Adrenal gland (tissue), 12 donors: ENCODE measurements around the gene CRACR2B. TPM values are rescaled to one million over a fixed set of nuclear protein-coding genes. Genes with fewer than 3 reads are reported as not detected.

Experiments used
- DNase-seq, 7 donors: peaks; one replicate each; pipeline ENCODE4 v3.0.0-alpha.2; 2019 to 2020
- H3K27ac ChIP-seq, 5 donors: fragments of 200-600 bp; sonication (generic) in 4 of 5; 1 replicate in 3 of 5; 2 replicates in 2 of 5; pipeline versions ENCODE4 v1.5.1 to v1.8.0; 2016 to 2020; ENCODE audit warnings: mild to moderate bottlenecking in 1 of 5
- H3K27me3 ChIP-seq: fragments of 200-600 bp; 2 replicates; pipeline ENCODE4 v1.8.0; 2021
- H3K36me3 ChIP-seq, 2 donors: fragments of 200-600 bp; replicated peaks in 1 of 2; 1 replicate in 1 of 2; 2 replicates in 1 of 2; pipeline versions ENCODE4 v1.5.1 to v1.8.0; 2018 to 2022
- H3K4me1 ChIP-seq, 2 donors: fragments of 200-600 bp; replicated peaks in 1 of 2; 1 replicate in 1 of 2; 2 replicates in 1 of 2; pipeline versions ENCODE4 v1.5.1 to v1.8.0; 2018 to 2021
- H3K4me3 ChIP-seq, 4 donors: fragments of 200-600 bp; sonication (generic) in 3 of 4; one replicate each; pipeline ENCODE4 v1.5.1; 2016 to 2018
- H3K9me3 ChIP-seq, 3 donors: fragments of 200-600 bp; sonication (generic) in 1 of 3; replicated peaks in 1 of 3; 1 replicate in 2 of 3; 2 replicates in 1 of 3; pipeline versions ENCODE4 v1.5.1 to v1.8.0; 2016 to 2021
- CTCF ChIP-seq, 6 experiments: fragments of 450-650 bp in 4 of 6; fragments of 200-600 bp in 2 of 6; sonication (generic) in 1 of 6; IDR thresholded peaks; 1 replicate in 5 of 6; 2 replicates in 1 of 6; pipeline versions ENCODE4 v1.5.1 to v1.8.0; 2016 to 2021; ENCODE audit warnings: antibody characterized with exemption in 6 of 6, mild to moderate bottlenecking in 2 of 6, moderate library complexity in 1 of 6
- POLR2A ChIP-seq, 2 donors: fragments of 450-650 bp; IDR thresholded peaks; one replicate each; pipeline ENCODE4 v1.6.1; 2017; ENCODE audit warnings: antibody characterized with exemption in 2 of 2, mild to moderate bottlenecking in 2 of 2, moderate library complexity in 1 of 2
- WGBS, 4 donors: extraction: QIAGEN DNeasy Blood & Tissue Kit in 2 of 4; methylation state at CpG; one replicate each; pipeline versions ENCODE4 v1.1.5 to v1.1.7; 2013 to 2017; 5-methylcytosine and 5-hydroxymethylcytosine counted together
- intact Hi-C, 2 donors: fragments of 100-400 bp; cut with DNase I; formaldehyde crosslinking; loops; one replicate each; pipeline versions ENCODE4 v1.14.1 to v1.15.0; 2022 to 2023
- polyA plus RNA-seq, 3 donors: library from polyadenylated mRNA; stranded (reverse); fragments of 200-250 nt in 2 of 3; fragments of 350-450 nt in 1 of 3; fragmentation: Illumina TruSeq in 1 of 3; extraction: RNeasy Lipid Tissue Mini Kit (QIAGEN cat#74804) in 1 of 3; gene quantifications; one replicate each; pipeline ENCODE4 v1.2.3, GENCODE V29; 2013 to 2014
- total RNA-seq, 9 donors: library from RNA; depleted of rRNA in 4 of 9; stranded (reverse); fragments of >200 nt in 4 of 9; fragments of 120-200 nt in 1 of 9; fragmentation: NEBNext Ultra II Directional in 1 of 9; extraction: Animal tissue kit (Norgen Biotek cat#: 25700) in 1 of 9; gene quantifications; one replicate each; pipeline versions ENCODE4 v1.1.0 to v1.2.4, GENCODE V29; 2013 to 2023
- donor health status: healthy with polysubstance abuse.
- donor health status: Bipolar disorder and iron deficiency.
- donor health status: DM: yes; HTN: yes; CAD: no.
- donor health status: DM: no; HTN: no; CAD: no.
- donor health status: DM: no; HTN: no; CAD: no.
- donor health status: DM: yes; HTN: yes; CAD: no.

The CRACR2B gene
- total and polyA plus RNA-seq, 12 donors = 1.0 to 91.3 (median 15.6) TPM

- TF ChIP-seq POLR2A (IDR thresholded peaks at IDR 0.05) (no peak), CTCF (IDR thresholded peaks at IDR 0.05) (no peak)
- Histone ChIP-seq H3K4me1 (peaks cover 0 to 3% of the 10 kb centered on the region in 2 donors), H3K27ac (no peak overlapping the region), H3K36me3 (no peaks in the 10 kb centered on the region), H3K27me3 (no peaks in the 10 kb centered on the region), H3K4me3 (no peak overlapping the region), H3K9me3 (no peaks in the 10 kb centered on the region)
- WGBS, 4 donors = 85 to 100% (median 91%) methylated on average over 1 to 20 of the region's 20 CpGs
- intact Hi-C loops = no loop called here
- no peak for DNase-seq
Observed at GRCh38 chr11:854601-855329, 27.0 kb downstream of the CRACR2B start.

GRCh38 chr11:855330-855674 lies 27.6 kb downstream of the CRACR2B start:
- Histone ChIP-seq H3K9me3 (no peaks in the 10 kb centered on the region), H3K27ac (no peak overlapping the region), H3K27me3 (no peaks in the 10 kb centered on the region), H3K4me3 (no peak overlapping the region), H3K4me1 (peaks cover 0 to 9% of the 10 kb centered on the region in 2 donors), H3K36me3 (no peaks in the 10 kb centered on the region)
- no peak for TF ChIP-seq CTCF (IDR thresholded peaks at IDR 0.05)
- TF ChIP-seq POLR2A (IDR thresholded peaks at IDR 0.05) = no peak
- 88 to 91% (median 89%) methylated on average over 3 to 7 of the region's 7 CpGs for WGBS, 4 donors
- DNase-seq = no peak
- intact Hi-C loops = no loop called here

GRCh38 chr11:855796-856195 lies 28.1 kb downstream of the CRACR2B start:
- TF ChIP-seq POLR2A (IDR thresholded peaks at IDR 0.05) (no peak), CTCF (IDR thresholded peaks at IDR 0.05) (no peak)
- 85 to 100% (median 87%) methylated on average over 1 to 12 of the region's 12 CpGs; no CpG with 5 or more reads in 1 of the 4 donors for WGBS, 4 donors

GRCh38 chr11:856397-856796 lies 28.7 kb downstream of the CRACR2B start:
- no peak for DNase-seq
- Histone ChIP-seq H3K36me3 (no peaks in the 10 kb centered on the region), H3K4me3 (no peak overlapping the region), H3K4me1 (peaks cover 0 to 10% of the 10 kb centered on the region in 2 donors), H3K27me3 (no peaks in the 10 kb centered on the region), H3K27ac (no peak overlapping the region), H3K9me3 (no peaks in the 10 kb centered on the region)
- WGBS, 4 donors = 80 to 97% (median 86%) methylated on average over 5 to 8 of the region's 8 CpGs
- intact Hi-C loops = no loop called here
- no peak for TF ChIP-seq CTCF (IDR thresholded peaks at IDR 0.05)
- no peak for TF ChIP-seq POLR2A (IDR thresholded peaks at IDR 0.05)

More at GRCh38 chr11:855796-856195, 28.1 kb downstream of the CRACR2B start:
- Histone ChIP-seq H3K4me1 (peaks cover 0 to 10% of the 10 kb centered on the region in 2 donors), H3K27ac (no peak overlapping the region), H3K4me3 (no peak overlapping the region), H3K9me3 (no peaks in the 10 kb centered on the region), H3K27me3 (no peaks in the 10 kb centered on the region), H3K36me3 (no peaks in the 10 kb centered on the region)
- intact Hi-C loops = no loop called here
- DNase-seq = no peak
